Spleen (tissue), 11 donors: ENCODE data around the gene NEAT1. TPM values are rescaled to one million over a fixed set of nuclear protein-coding genes. Genes with fewer than 3 reads are reported as not detected.
"Not testable (repeated sequence)": the region's sequence is repeated elsewhere in the genome, so short reads cannot be mapped to it uniquely, and the experiment has no call there.

Experiments
- DNase-seq: peaks from one replicate; pipeline ENCODE4 v3.0.0-alpha.2; 2020
- H3K27ac ChIP-seq, 8 donors: fragments of 200-600 bp; sonication (generic) in 7 of 8; 1 replicate in 4 of 8; 2 replicates in 4 of 8; pipeline versions ENCODE4 v1.5.0 to v1.8.0; 2016 to 2021; ENCODE audit warnings: inconsistent platforms in 4 of 8, mild to moderate bottlenecking in 4 of 8, moderate library complexity in 1 of 8
- H3K27me3 ChIP-seq, 7 donors: fragments of 200-600 bp; sonication (generic) in 6 of 7; replicated peaks in 1 of 7; 1 replicate in 4 of 7; 2 replicates in 3 of 7; pipeline versions ENCODE4 v1.5.0 to v1.8.0; 2016 to 2021; ENCODE audit warnings: inconsistent platforms in 3 of 7, mild to moderate bottlenecking in 1 of 7
- H3K36me3 ChIP-seq, 6 donors: fragments of 200-600 bp; sonication (generic) in 5 of 6; 1 replicate in 4 of 6; 2 replicates in 2 of 6; pipeline versions ENCODE4 v1.5.0 to v1.8.0; 2016 to 2021; ENCODE audit warnings: inconsistent platforms in 2 of 6
- H3K4me1 ChIP-seq, 6 donors: fragments of 200-600 bp; sonication (generic) in 5 of 6; 1 replicate in 3 of 6; 2 replicates in 3 of 6; pipeline versions ENCODE4 v1.5.0 to v1.8.0; 2016 to 2021; ENCODE audit warnings: inconsistent platforms in 3 of 6
- H3K4me3 ChIP-seq, 8 donors: fragments of 200-600 bp; sonication (generic) in 7 of 8; 1 replicate in 4 of 8; 2 replicates in 4 of 8; pipeline versions ENCODE4 v1.5.0 to v1.8.0; 2016 to 2021; ENCODE audit warnings: inconsistent platforms in 4 of 8, mild to moderate bottlenecking in 4 of 8, moderate library complexity in 2 of 8
- H3K9me3 ChIP-seq, 8 donors: fragments of 200-600 bp; sonication (generic) in 7 of 8; 1 replicate in 4 of 8; 2 replicates in 4 of 8; pipeline versions ENCODE4 v1.5.0 to v1.8.0; 2016 to 2021; ENCODE audit warnings: inconsistent platforms in 4 of 8
- POLR2A ChIP-seq, 3 donors: fragments of 450-650 bp; IDR thresholded peaks; one replicate each; pipeline ENCODE4 v1.5.1; 2017; ENCODE audit warnings: antibody characterized with exemption in 3 of 3, mild to moderate bottlenecking in 1 of 3
- POLR2AphosphoS5 ChIP-seq, 3 donors: sonication (generic); formaldehyde crosslinking; IDR thresholded peaks; one replicate each; pipeline ENCODE4 v1.5.1; 2017; ENCODE audit warnings: antibody characterized with exemption in 3 of 3
- WGBS, 5 donors: extraction: QIAGEN DNeasy Blood & Tissue Kit in 3 of 5; methylation state at CpG; one replicate each; pipeline versions ENCODE4 v1.1.5 to v1.1.7; 2013 to 2018; 5-methylcytosine and 5-hydroxymethylcytosine counted together
- intact Hi-C: fragments of 100-400 bp; cut with DNase I; formaldehyde crosslinking; loops from one replicate; pipeline ENCODE4 v1.15.0; 2023; ENCODE audit warnings: low total_unique reads
- polyA plus RNA-seq, 3 donors: library from polyadenylated mRNA; stranded (reverse); fragments of 200-250 nt; gene quantifications; one replicate each; pipeline ENCODE4 v1.2.1, GENCODE V29; 2013
- total RNA-seq, 7 donors: library from RNA; depleted of rRNA in 3 of 7; stranded (reverse); fragments of >200 nt in 3 of 7; fragmentation: NEBNext Ultra II Directional in 4 of 7; extraction: Animal tissue kit (Norgen Biotek cat#: 25700) in 4 of 7; gene quantifications; one replicate each; pipeline versions ENCODE4 v1.1.0 to v1.2.1, GENCODE V29; 2016 to 2021
- TF ChIP-seq, protein P1 (sequence below), 11 experiments: fragments of 200-600 bp in 7 of 11; fragments of 450-650 bp in 4 of 11; sonication (generic) in 4 of 11; IDR thresholded peaks in 8 of 11; conservative IDR thresholded peaks in 3 of 11; 1 replicate in 7 of 11; 2 replicates in 4 of 11; pipeline versions ENCODE4 v1.4.0 to v1.8.0; 2016 to 2021; ENCODE audit warnings: antibody characterized with exemption in 11 of 11, inconsistent platforms in 4 of 11, mild to moderate bottlenecking in 1 of 11
- donor health status: healthy with polysubstance abuse.
- donor health status: DM: no; HTN: no; CAD: no; lungs with moderate emphysema.
- donor health status: DM: no; HTN: no; CAD: no.
- donor health status: Bipolar disorder and iron deficiency.
- donor health status: healthy.
- donor health status: DM: no; HTN: no; CAD: no.
- donor health status: DM: yes; HTN: yes; CAD: no.

NEAT1 gene
- total and polyA plus RNA-seq, 10 donors = 266 to 1,804 (median 874) TPM

DNA sequence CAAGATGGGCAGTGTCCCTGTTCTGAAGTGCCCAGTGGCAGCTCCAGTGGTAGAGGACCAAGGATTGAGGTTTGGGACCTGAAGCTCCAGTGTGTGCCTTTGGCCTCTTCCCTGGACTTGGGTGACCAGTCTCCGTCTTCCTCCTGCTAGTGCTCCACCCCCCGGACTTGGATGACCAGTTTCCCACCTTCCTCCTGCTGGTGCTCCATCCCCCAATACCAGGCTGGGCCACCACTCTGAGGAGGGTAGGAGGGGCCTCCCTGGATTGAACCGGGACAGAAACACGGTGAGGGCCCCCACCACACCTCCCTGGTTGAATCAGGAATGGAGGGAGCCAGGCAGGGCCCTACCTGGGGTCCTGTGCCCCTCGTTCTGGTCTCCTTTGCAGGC, 10.9 kb upstream of the NEAT1 start:
- Histone ChIP-seq H3K27me3 (no peaks in the 10 kb centered on the region), H3K36me3 (peaks cover 5 to 82% (median 68%) of the 10 kb centered on the region in 6 donors), H3K27ac (peak overlapping the region in 1 of 8 donors; percentile 7), H3K4me1 (peaks cover 9 to 59% (median 34%) of the 10 kb centered on the region in 6 donors), H3K4me3 (no peak overlapping the region), H3K9me3 (no peaks in the 10 kb centered on the region)
- TF ChIP-seq POLR2AphosphoS5 (IDR thresholded peaks at IDR 0.05) = no peak
- TF ChIP-seq, protein P1, sequence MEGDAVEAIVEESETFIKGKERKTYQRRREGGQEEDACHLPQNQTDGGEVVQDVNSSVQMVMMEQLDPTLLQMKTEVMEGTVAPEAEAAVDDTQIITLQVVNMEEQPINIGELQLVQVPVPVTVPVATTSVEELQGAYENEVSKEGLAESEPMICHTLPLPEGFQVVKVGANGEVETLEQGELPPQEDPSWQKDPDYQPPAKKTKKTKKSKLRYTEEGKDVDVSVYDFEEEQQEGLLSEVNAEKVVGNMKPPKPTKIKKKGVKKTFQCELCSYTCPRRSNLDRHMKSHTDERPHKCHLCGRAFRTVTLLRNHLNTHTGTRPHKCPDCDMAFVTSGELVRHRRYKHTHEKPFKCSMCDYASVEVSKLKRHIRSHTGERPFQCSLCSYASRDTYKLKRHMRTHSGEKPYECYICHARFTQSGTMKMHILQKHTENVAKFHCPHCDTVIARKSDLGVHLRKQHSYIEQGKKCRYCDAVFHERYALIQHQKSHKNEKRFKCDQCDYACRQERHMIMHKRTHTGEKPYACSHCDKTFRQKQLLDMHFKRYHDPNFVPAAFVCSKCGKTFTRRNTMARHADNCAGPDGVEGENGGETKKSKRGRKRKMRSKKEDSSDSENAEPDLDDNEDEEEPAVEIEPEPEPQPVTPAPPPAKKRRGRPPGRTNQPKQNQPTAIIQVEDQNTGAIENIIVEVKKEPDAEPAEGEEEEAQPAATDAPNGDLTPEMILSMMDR (IDR thresholded peaks at IDR 0.05 in 8 of 11, conservative IDR thresholded peaks at IDR 0.05 in 3 of 11) = no peak
- no peak for TF ChIP-seq POLR2A (IDR thresholded peaks at IDR 0.05)
- DNase-seq = peak; percentile 54
- intact Hi-C loops = no loop called here
- 65 to 94% (median 86%) methylated on average over 4 to 5 of the region's 5 CpGs for WGBS, 5 donors

DNA sequence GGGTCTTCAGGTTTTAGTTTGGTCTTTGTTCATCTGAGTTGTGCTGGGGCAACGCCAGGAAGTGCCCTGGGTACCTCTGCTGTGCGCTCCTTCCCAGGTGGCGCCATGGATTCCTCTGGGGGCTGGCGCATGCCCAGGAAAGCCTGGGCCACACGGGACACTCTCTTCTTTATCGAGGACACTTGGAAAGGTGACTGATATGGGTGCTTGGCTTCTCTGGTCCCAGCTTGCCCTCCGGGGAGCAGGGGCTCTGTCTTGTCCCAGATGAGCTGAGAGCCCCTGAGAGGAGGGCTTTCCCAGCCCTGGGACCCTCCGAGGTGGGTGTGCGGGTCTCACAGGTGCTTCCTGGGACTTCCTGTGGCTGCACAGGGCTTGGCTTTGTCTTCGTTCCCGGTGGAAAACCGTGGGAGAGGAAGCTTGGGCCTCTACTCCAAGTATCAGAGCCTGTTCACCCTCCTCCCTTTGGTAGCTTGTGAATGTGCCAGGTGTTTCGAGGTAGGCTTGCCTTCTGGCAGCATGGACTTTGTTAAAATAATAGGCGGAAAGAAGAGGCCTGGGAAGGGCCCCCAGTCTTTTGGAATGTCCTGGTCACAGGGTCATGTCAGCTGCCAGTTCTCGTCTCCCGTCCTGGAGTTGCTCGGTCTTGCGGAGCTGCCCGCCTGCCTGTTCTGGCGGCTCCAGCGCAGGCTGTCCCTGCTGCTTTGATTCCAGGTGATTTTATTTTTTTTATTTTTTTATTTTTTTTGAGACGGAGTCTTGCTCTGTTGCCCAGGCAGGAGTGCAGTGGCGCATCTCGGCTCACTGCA, 10.1 kb upstream of the NEAT1 start:
- H3K27me3 ChIP-seq = no peaks in the 10 kb centered on the region
- TF ChIP-seq, protein P1 (IDR thresholded peaks at IDR 0.05 in 8 of 11, conservative IDR thresholded peaks at IDR 0.05 in 3 of 11) = no peak
- peak in 1 of 3 donors; percentile 5 for TF ChIP-seq POLR2AphosphoS5 (IDR thresholded peaks at IDR 0.05)
- peaks cover 5 to 74% (median 60%) of the 10 kb centered on the region in 6 donors for H3K36me3 ChIP-seq
- DNase-seq = peak; percentile 59
- H3K9me3 ChIP-seq = no peaks in the 10 kb centered on the region
- peaks cover 16 to 59% (median 37%) of the 10 kb centered on the region in 6 donors for H3K4me1 ChIP-seq
- WGBS, 5 donors = 82 to 88% (median 83%) methylated on average over 22 to 24 of the region's 24 CpGs
- intact Hi-C loops = no loop called here
- H3K4me3 ChIP-seq = no peak overlapping the region
- H3K27ac ChIP-seq = peak overlapping the region in 1 of 8 donors; percentile 7

DNA sequence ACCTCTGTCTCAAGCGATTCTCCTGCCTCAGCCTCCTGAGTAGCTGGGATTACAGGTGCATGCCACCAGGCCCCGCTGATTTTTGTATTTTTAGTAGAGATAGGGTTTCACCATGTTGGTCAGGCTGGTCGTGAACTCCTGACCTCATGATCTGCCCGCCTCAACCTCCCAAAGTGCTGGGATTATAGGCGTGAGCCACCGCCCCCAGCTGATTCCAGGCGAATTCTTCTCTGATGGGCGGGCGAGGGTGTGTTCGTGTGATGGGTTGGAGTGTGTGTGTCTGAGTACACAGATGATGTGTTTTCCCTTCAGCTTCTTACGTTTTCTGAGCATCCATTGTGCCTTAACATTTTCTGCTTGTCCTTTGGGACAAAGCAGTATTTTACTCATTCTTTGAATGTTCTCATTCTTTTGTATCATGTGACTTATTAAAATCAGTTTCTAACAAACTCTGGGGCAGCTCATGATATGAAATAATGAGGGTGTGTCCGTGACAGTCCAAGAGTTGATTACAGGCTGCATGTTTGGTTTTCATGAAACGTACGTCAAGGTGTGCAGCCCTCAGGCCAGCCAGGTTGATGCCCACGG, 9.4 kb upstream of the NEAT1 start:
- H3K4me3 ChIP-seq, intact Hi-C loops, H3K27ac ChIP-seq, H3K9me3 ChIP-seq, H3K27me3 ChIP-seq: not testable (repeated sequence)
- 89 to 96% (median 92%) methylated on average over 15 of the region's 15 CpGs for WGBS, 5 donors
- peak; percentile 47 for DNase-seq
- Histone ChIP-seq H3K4me1 (peaks cover 22 to 59% (median 38%) of the 10 kb centered on the region in 6 donors), H3K36me3 (peaks cover 5 to 67% (median 53%) of the 10 kb centered on the region in 6 donors)

DNA sequence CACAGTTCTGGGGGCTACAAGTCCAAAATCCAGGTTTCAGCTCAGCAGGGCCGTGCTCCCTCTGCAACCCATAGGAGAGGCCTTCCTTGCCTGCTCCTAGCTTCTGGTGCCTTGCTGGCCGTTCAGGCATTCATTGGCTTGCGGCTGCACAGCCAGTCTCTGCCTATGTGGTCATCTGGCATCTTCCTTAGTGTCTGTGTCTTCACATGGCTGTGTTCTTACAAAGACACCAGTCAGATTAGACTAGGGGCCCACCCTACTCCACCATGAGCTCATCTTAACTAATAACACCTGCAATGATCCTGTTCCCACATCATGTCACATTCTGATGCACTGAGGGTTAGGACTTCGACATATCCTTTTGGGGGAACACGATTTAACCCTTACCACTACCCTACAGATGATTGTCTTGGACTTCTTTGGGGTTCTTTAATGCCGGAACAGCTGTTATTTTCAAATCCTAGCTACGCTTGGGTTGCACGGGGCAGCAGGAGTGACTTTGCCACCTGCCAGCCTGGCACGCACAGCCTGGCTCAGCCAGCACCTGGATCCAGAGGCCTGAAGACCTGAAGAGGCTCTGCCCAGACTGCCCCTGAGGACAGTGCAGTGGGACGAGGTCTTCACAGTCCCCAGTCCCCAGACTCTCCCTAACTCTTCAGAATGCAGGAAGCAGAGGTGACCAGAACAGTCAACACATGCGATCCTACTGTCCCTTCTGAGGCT, 7.7 kb upstream of the NEAT1 start:
- no peak for DNase-seq
- peaks cover 30 to 59% (median 46%) of the 10 kb centered on the region in 6 donors for H3K4me1 ChIP-seq
- intact Hi-C loops = no loop called here
- H3K9me3 ChIP-seq = no peaks in the 10 kb centered on the region
- H3K27me3 ChIP-seq = no peaks in the 10 kb centered on the region
- WGBS, 5 donors = 82 to 94% (median 87%) methylated on average over 9 to 11 of the region's 11 CpGs
- H3K4me3 ChIP-seq = no peak overlapping the region
- peaks cover 5 to 49% (median 36%) of the 10 kb centered on the region in 6 donors for H3K36me3 ChIP-seq
- H3K27ac ChIP-seq = peak overlapping the region in 2 of 8 donors; percentile 30 to 97
- TF ChIP-seq POLR2AphosphoS5 (IDR thresholded peaks at IDR 0.05) = peak in 1 of 3 donors; percentile 19
- no peak for TF ChIP-seq POLR2A (IDR thresholded peaks at IDR 0.05)
